ENCODE data around the gene ATF4. TPM values are rescaled to one million over a fixed set of nuclear protein-coding genes. Genes with fewer than 3 reads are reported as not detected.

The ATF4 gene
- total RNA-seq, 1 experiment from 2014 or later = 488 TPM

DNA sequence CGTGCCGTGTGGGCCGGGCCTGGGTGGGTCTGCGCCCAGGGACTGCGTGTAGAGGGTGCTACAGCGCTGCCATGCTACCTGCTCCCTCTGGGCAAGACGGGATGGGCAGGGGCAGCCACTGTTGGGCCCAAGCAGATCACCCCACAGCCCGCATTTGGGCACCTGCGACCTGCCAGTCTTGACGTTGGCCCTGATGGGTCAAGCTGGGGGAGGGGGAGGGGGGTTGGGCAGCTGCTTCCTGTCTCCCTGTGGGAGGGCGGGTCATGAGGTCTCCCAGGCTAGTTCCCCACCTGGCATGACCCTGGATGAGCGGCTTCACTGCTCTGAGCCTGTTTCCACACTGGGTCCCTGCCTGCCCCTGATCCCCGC, 15.0 kb downstream of the ATF4 start:
- ChIA-PET POLR2A (ENCODE audit: unreplicated experiment) (no interaction called here), CTCF (interaction anchor here (2.1 kb wide), 1 partner anchor 489 kb away, joined by 11 read pairs; no protein-coding TSS in a partner anchor)
- Histone ChIP-seq H3K9me2 (ENCODE audit: insufficient read depth) (no peaks in the 10 kb centered on the region), H4K20me1 (ENCODE audit: insufficient read depth) (0 out of 2 replicates have a peak, but pooled peaks cover 3% of the 10 kb centered on the region), H3K4me2 (0 out of 2 replicates have a peak overlapping the region, but pooled peaks have one; percentile 73), H3K36me3 (ENCODE audit: low read depth) (no peaks in the 10 kb centered on the region), H3K27me3 (ENCODE audit: insufficient read depth, low read depth) (no peaks in the 10 kb centered on the region), H3K27ac (no peak overlapping the region), H3K9me3 (ENCODE audit: insufficient read depth, low read depth) (no peaks in the 10 kb centered on the region), H2AFZ (no peak overlapping the region), H3F3A (ENCODE audit: insufficient read depth, low read depth) (peaks cover 28% of the 10 kb centered on the region; the same call in 1 of the 2 replicates), H3K79me2 (ENCODE audit: low read depth) (peaks cover 21% of the 10 kb centered on the region), H3K4me1 (replicated peaks; ENCODE audit: insufficient read depth) (peaks cover 24% of the 10 kb centered on the region), H3K4me3 (no peak overlapping the region)
- BruUV-seq (replicated peaks) = no TSS peak
- intact Hi-C loops (cut with micrococcal nuclease; ENCODE audit: unreplicated experiment) = no loop called here
- TF ChIP-seq, protein P1, sequence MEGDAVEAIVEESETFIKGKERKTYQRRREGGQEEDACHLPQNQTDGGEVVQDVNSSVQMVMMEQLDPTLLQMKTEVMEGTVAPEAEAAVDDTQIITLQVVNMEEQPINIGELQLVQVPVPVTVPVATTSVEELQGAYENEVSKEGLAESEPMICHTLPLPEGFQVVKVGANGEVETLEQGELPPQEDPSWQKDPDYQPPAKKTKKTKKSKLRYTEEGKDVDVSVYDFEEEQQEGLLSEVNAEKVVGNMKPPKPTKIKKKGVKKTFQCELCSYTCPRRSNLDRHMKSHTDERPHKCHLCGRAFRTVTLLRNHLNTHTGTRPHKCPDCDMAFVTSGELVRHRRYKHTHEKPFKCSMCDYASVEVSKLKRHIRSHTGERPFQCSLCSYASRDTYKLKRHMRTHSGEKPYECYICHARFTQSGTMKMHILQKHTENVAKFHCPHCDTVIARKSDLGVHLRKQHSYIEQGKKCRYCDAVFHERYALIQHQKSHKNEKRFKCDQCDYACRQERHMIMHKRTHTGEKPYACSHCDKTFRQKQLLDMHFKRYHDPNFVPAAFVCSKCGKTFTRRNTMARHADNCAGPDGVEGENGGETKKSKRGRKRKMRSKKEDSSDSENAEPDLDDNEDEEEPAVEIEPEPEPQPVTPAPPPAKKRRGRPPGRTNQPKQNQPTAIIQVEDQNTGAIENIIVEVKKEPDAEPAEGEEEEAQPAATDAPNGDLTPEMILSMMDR (conservative IDR thresholded peaks at IDR 0.05) = no peak
- TF ChIP-seq EZH2 (IDR thresholded peaks at IDR 0.05; ENCODE audit: low read depth) = no peak
- DNase-seq = peak in 1 of 2 experiments; percentile 10

DNA sequence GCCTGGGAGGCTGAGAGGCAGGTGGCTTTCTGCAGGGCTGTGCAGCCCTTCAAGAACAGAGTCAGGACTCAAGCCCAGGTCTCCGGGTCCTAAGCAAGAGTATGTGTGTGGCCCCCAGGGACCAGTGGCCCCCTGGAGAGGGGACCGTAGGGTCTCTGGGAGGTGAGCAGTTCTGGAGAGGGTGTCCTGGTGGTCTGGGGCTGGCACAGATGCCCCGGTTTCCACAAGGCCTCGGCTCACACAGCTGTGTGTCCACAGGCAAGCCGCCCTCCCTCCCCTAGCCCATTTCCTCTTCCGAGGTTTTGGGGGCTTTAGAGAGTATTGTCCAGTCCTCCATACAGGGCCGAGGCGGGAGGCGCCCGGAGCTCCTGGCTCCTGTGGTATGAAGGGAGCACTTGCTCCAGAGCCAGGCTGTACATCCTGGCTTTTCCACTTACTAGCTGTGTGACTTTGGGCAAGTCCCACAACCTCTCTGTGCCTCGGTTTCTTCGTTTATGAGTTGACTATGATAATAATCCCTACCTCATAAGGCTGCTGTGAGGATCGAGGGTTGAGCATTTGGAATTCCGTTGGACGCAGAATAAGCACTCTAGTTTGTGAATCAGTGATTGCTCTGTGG, 15.6 kb downstream of the ATF4 start:
- no TSS peak for BruUV-seq (replicated peaks)
- Histone ChIP-seq H3K9me3 (ENCODE audit: insufficient read depth, low read depth) (no peaks in the 10 kb centered on the region), H3K4me2 (no peak overlapping the region), H2AFZ (no peak overlapping the region), H3K4me1 (replicated peaks; ENCODE audit: insufficient read depth) (peaks cover 20% of the 10 kb centered on the region), H3K9me2 (ENCODE audit: insufficient read depth) (no peaks in the 10 kb centered on the region), H3K27ac (no peak overlapping the region), H3K4me3 (no peak overlapping the region), H3K36me3 (ENCODE audit: low read depth) (no peaks in the 10 kb centered on the region), H3F3A (ENCODE audit: insufficient read depth, low read depth) (peaks cover 22% of the 10 kb centered on the region; the same call in 1 of the 2 replicates), H4K20me1 (ENCODE audit: insufficient read depth) (0 out of 2 replicates have a peak, but pooled peaks cover 3% of the 10 kb centered on the region), H3K79me2 (ENCODE audit: low read depth) (peaks cover 15% of the 10 kb centered on the region), H3K27me3 (ENCODE audit: insufficient read depth, low read depth) (no peaks in the 10 kb centered on the region)
- POLR2A ChIA-PET (ENCODE audit: unreplicated experiment) = interaction anchor here (0.6 kb wide), 1 partner anchor 105 kb away, joined by 4 read pairs; no protein-coding TSS in a partner anchor
- intact Hi-C loops (cut with micrococcal nuclease; ENCODE audit: unreplicated experiment) = no loop called here
- no peak for DNase-seq
- TF ChIP-seq, protein P1 (conservative IDR thresholded peaks at IDR 0.05) = no peak
- no peak for TF ChIP-seq EZH2 (IDR thresholded peaks at IDR 0.05; ENCODE audit: low read depth)
- CTCF ChIA-PET = no interaction called here

DNA sequence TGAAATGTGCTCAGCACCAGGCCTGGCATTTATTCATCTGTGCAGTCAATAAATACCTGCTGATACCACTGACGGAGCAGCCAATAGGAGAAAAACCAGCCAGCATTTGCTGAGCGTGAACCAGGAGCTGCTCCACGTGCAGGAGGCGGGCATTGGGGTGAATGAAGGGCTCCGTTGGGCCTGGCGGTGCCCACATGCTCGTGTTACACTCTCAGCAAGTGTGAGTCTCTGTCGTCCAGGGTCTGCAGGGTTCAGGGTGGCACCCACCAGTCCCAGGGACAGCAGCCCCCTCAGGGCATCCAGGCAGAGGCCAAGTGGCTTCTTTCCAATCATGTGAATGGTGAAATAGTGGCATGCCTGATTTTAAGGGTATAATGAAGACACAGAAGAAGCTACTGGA, 16.3 kb downstream of the ATF4 start:
- ChIA-PET POLR2A (ENCODE audit: unreplicated experiment) (no interaction called here), CTCF (interaction anchor here (0.7 kb wide), 1 partner anchor 159 kb away, joined by 4 read pairs; no protein-coding TSS in a partner anchor)
- Histone ChIP-seq H3K4me1 (replicated peaks; ENCODE audit: insufficient read depth) (peaks cover 12% of the 10 kb centered on the region), H3K9me2 (ENCODE audit: insufficient read depth) (no peaks in the 10 kb centered on the region), H2AFZ (no peak overlapping the region), H3F3A (ENCODE audit: insufficient read depth, low read depth) (peaks cover 15% of the 10 kb centered on the region; the same call in 1 of the 2 replicates), H3K36me3 (ENCODE audit: low read depth) (no peaks in the 10 kb centered on the region), H3K9me3 (ENCODE audit: insufficient read depth, low read depth) (no peaks in the 10 kb centered on the region), H4K20me1 (ENCODE audit: insufficient read depth) (no peaks in the 10 kb centered on the region), H3K79me2 (ENCODE audit: low read depth) (peaks cover 7% of the 10 kb centered on the region), H3K27me3 (ENCODE audit: insufficient read depth, low read depth) (no peaks in the 10 kb centered on the region), H3K27ac (no peak overlapping the region), H3K4me3 (no peak overlapping the region), H3K4me2 (no peak overlapping the region)
- DNase-seq = no peak
- no TSS peak for BruUV-seq (replicated peaks)
- TF ChIP-seq, protein P1 (conservative IDR thresholded peaks at IDR 0.05) = no peak
- no peak for TF ChIP-seq EZH2 (IDR thresholded peaks at IDR 0.05; ENCODE audit: low read depth)
- intact Hi-C loops (cut with micrococcal nuclease; ENCODE audit: unreplicated experiment) = no loop called here

Data from PC-9 (cell line).